Posterior cingulate gyrus (tissue), 11 donors: ENCODE results near the gene CCDC102A.

ENCODE experiments used
- DNase-seq, 10 donors: peaks; one replicate each; pipeline versions ENCODE4 v3.0.0 to v3.0.0-alpha.2; 2020 to 2021; ENCODE audit warnings: mixed read lengths in 3 of 10
- intact Hi-C: fragments of 100-400 bp; cut with DNase I; formaldehyde crosslinking; loops from one replicate; pipeline ENCODE4 v1.15.1; 2023

Gene CCDC102A

DNA sequence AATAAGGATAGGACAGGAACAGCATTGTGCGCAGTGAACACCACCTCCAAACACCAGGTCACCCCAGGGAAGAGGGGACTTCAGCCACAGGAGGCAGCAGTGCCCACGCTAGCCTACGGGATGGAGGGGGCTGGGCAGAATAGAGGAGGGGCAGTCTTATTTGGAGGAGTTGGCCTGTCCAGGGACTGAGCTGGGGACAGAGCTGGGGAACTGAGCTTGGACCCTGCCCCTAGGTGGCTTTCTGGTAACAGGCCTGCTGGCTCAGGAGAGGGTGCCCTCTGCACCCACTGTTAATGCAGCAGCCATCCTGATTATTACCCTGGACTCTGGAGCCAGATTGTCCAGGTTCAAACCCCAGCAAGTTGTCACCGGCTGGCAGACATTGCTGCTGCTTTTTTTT, 9.3 kb downstream of the CCDC102A start:
- peak in 4 of 10 donors; percentile 5 to 59 (median 42) for DNase-seq
- intact Hi-C loops: no loop called here

DNA sequence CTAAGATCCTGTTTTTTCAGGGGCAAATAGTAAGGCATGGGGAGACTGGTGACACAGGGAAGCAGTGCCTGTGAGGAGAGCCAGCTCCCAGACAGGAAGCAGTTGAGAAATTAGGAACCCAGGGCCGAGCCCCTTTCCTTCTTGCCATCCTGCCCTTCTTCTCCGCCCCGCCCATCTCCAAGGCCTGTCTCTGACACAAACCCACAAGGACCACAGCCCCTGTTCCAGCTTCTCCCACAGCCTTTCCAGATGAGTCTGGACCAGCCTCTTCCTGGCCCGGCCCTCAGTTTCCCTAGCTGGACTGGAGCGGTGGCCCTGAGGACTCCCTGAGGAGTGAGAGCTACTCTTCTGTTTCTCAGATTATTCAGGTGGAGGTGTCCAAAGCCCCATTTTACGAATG, 9.9 kb downstream of the CCDC102A start:
- intact Hi-C loops: no loop called here
- peak in 3 of 10 donors; percentile 49 to 67 (median 61) for DNase-seq

DNA sequence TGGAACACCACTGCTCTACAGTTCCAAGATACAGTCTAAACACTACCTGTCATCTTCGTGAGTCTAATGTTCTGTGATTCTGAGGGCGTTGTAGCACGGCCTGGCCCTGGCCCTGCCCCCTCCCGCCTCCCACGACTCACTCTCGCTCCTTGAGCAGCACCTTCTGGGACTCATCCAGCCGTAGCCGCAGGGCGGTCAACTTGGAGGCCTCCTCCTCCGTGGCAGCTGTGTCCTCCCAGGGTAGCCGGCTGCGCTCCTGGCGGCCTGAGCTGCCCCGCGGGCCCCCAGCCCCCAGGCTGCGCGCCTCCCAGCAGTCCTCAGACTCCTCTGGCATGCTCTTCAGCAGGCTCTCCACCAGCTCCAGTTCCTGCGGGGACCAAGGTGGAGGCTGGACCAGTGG, 10.6 kb downstream of the CCDC102A start:
- intact Hi-C loops: no loop called here
- DNase-seq: peak in 3 of 10 donors; percentile 59 to 80 (median 72)

DNA sequence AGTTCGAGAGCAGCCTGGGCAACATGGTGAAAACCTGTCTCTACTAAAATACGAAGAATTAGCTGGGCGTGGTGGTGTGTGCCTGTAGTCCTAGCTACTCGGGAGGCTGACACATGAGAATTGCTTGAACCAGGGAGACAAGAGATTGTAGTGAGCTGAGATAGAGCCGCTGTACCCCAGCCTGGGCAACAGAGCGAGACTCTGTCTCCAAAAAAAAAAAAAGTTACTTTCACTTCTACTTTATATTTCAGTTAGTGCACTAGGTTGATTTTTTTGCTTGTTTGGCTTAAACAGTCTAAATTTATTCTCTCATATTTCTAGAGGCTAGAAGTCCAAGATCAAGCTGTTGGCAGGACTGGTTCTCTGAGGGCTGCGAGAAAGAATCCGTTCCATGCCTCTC, 13.4 kb downstream of the CCDC102A start:
- intact Hi-C loops: no loop called here
- DNase-seq: no peak

DNA sequence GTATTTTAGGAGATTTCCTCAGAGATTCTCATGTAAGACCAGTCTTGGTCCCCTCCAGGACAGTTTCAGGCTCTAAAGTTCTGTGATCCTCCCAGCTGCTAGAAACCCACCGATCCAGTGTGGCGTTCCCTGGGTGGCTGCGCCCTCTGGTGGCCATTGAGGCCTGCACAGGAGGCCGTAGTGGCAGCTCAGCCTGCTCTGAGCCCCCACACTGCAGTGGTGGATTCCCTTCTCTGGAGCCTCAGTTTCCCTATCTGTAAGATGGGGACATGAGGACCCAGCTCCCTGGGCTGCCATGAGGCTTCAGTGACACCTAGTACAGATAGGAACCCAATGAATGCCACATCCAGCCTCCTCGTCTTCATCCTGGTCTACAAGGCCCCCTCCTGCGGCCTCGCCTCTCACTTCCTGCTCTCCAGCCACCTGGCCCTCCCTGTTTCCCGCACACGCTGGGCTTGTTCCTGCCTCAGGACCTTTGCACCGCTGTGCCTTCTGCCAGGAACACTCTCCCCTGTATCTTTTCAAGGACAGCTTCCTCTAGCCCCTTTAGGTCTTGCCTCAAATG, 16.5 kb downstream of the CCDC102A start:
- intact Hi-C loops: loop anchor here (2.0 kb wide), 2 partner anchors 101 to 219 kb away; no protein-coding TSS in a partner anchor
- DNase-seq: peak; percentile 67 to 97 (median 85)

GRCh38 chr16:57518922-57519321, 17.4 kb downstream of the CCDC102A start:
- DNase-seq: no peak
- intact Hi-C loops: loop anchor here (2.0 kb wide), 2 partner anchors 100 to 218 kb away; no protein-coding TSS in a partner anchor

DNA sequence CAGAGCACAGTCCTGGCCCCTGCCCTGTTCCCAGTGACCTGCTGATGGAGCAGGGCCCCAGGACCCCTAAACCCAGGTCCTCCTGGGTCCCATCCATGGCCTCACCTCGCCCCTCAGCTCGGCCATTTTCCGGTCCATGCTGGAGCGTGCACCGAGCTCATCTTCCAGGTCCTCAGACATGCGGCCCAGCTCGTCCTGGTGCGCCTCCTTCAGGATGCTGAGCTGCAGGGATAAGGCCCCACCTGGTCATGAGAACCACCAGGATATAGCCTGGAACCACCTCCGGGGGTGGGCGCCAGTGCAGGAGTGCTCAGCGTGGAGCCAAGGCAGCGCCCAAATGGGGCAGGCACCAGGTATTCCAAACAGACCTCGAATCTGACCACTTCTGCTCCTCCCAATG, 17.9 kb downstream of the CCDC102A start:
- intact Hi-C loops: loop anchor here (2.0 kb wide), 2 partner anchors 100 to 218 kb away; no protein-coding TSS in a partner anchor
- DNase-seq: no peak

DNA sequence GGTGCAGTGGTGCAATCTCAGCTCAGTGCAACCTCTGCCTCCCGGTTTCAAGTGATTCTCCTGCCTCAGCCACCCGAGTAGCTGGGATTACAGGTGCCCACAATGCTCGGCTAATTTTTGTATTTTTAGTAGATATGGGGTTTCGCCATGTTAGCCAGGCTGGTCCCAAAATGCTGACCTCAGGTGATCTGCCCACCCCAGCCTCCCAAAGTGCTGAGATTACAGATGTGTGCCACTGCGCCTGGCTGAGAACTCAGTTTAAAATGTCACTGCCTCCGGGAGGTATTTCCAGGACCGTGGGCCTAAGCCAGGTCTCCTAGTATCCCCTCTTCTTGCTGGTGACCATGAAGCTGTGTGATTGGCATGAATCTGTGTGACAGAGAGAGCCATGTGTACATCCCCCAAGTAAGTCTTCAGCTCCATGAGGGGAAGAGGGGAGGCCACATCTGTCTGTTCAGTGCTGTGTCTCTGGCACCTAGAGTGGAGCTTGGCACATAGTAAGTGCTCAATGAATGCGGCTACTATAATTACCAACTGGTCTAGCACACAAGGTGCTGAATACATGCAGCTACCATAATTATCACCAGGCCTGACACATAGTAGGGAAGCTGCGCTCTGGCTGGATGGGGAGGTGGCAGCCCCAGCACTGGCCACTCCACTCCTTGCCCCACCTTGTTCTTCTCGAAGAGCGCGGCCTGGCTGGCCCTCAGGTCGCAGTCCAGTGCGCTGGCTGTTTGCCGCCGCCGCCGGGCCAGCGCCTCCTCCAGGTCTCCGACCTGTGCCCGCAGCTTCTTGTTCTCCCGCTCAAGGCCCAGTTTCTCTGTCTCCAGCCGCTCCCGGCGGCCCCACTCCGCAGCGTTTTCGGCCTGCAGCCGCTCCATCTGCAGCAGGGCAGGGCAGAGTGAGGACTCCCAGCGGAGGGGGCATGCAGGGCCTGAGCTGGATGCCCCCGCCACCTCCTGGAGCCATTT, 18.7 kb downstream of the CCDC102A start:
- DNase-seq: no peak
- intact Hi-C loops: loop anchor here (2.0 kb wide), 2 partner anchors 99 to 217 kb away; no protein-coding TSS in a partner anchor

- DNase-seq: no peak
- intact Hi-C loops: no loop called here
Measured at GRCh38 chr16:57516773-57517172, 19.6 kb downstream of the CCDC102A start.

DNA sequence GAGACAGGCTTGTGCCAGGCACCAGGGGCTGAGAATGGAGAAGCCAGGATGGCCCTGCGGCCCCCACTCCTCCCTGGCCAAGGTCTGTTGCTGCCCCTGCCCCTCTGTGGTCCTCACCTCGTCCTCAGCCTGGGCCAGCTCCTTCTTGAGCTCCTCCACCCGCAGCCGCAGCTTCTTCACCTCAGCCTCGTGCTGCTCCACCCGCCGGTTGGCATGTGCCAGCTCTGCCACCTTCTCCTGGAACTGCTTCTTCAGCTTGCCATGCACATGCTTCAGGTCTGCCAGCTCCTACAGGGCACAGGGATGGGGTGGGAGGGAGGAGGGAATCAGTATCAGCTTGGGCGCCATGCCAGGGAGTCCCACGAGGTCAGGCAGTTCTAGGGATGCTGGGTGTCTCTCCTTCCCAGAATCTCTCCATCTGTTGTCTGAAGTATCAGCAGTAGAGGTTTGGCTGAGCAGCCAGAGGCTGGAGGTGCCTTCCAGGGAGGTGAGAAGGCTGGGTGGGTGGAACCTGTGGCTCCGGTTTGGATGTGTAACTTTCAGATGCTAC, 20.1 kb downstream of the CCDC102A start:
- DNase-seq: peak in 3 of 10 donors; percentile 16 to 77 (median 28)
- intact Hi-C loops: no loop called here

GRCh38 chr16:57514791-57515600, 21.4 kb downstream of the CCDC102A start:
- intact Hi-C loops: no loop called here
- DNase-seq: peak in 4 of 10 donors; percentile 9 to 74 (median 62)

GRCh38 chr16:57514371-57514770, 22.0 kb downstream of the CCDC102A start:
- intact Hi-C loops: no loop called here
- peak in 2 of 10 donors; percentile 1 to 55 for DNase-seq

DNA sequence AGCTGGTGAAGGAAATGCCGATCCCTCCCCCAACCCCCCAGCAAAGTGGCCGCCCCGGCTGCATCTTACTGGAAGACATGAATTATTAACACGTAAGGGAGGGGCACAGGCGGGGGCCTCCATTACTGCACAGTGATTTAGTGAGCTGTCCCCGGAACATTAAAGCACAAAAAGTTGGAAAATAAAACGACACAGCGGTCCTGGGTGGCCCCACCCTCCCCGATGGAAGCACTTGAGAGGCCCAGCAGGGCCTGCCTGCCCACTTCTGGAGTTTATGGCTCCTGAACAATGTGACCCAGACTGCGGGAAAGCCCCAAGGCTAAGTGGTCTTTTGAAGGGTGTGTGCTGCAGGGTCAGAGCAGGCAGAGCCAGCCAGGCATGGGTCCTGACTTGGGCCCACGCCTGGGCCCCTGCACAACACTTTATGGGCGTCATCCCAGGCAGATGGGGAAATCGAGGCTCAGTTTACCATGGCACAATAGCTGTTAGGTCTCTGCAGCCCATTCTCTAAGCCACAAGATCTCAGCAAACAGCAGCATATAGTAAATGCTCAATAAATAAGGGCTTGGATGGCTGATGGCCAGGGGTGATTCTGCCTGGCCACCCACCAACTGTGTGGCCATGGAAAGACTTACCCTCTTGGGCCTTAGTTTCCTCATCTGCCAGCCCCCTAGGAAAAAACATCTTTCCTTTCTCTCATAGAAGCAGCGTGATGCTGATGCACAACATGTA, 22.8 kb downstream of the CCDC102A start:
- DNase-seq: peak in 3 of 10 donors; percentile 27 to 54 (median 50)
- intact Hi-C loops: no loop called here

DNA sequence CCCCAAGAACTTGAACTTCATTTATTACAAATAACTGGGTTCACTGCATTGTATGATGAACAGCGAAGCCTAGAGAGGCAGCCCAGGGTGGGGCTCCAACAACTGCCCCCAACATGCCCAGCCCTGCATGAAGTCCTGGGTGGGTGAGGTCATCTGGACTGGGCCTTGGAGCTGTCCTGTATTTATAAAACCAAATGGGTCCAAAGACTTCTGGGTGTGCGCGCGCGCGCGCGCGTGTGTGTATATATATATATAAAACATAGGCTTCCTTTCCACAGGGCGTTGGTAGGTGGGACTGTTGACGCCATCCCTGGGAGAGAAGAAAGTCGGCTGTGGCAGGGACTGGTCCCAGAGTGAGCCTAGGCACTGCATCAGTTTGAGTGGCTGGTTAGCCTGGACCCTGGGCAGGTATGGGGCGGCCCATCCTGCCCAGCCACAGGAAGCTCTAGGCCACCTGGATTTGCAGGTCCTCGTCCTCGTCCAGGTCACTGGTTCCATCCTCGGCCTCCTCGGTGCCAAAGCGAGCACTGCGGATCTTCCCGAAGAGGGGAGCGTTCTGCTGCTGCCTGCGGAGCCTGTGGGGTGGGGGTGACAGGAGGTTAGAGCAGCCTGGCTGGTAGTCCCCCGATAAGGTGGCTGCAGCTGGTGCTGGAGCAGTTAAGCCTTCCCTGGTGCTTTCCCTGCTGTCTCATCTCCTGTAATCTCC, 23.9 kb downstream of the CCDC102A start:
- intact Hi-C loops: no loop called here
- DNase-seq: peak in 3 of 10 donors; percentile 19 to 52 (median 34)

- intact Hi-C loops: no loop called here
Measured at GRCh38 chr16:57510016-57510871, 26.1 kb downstream of the CCDC102A start.

GRCh38 chr16:57509231-57509923, 27.0 kb downstream of the CCDC102A start:
- DNase-seq: peak in 3 of 10 donors; percentile 35 to 48 (median 46)
- intact Hi-C loops: no loop called here

More at GRCh38 chr16:57510016-57510871, 26.1 kb downstream of the CCDC102A start:
- peak in 3 of 10 donors; percentile 34 to 60 (median 53) for DNase-seq

DNA sequence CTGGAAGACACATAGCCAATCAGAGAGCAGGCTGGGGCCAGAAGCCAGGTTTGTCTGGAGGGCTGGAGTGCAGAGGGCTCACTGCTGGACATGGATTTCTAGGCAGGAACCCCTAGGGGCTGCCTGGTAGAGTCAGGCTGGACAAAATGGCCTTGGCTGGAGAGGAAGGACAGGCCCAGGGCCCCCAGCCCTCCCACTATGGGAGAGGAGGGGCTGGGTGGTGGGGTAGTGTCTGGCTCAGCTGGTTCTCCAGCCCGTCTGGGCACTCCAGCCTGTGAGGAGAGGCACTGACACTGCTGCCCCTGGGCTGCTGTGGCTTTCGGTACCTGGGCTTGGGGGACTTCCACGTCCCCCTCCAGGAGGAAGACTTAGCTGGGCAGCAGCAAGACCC, 28.3 kb downstream of the CCDC102A start:
- intact Hi-C loops: no loop called here

More for the DNA sequence above, 28.3 kb downstream of the CCDC102A start:
- DNase-seq: peak in 3 of 10 donors; percentile 46 to 62 (median 50)
